Measurements from ENCODE around the gene RASA2. TPM values are rescaled to one million over a fixed set of nuclear protein-coding genes. Genes with fewer than 3 reads are reported as not detected.

The RASA2 gene
- total and polyA plus RNA-seq, 2 of the 8 experiments (the other 6 are each of a cell fraction or from before 2014, with no cell fraction given) = 3.5 to 15.9 TPM

DNA sequence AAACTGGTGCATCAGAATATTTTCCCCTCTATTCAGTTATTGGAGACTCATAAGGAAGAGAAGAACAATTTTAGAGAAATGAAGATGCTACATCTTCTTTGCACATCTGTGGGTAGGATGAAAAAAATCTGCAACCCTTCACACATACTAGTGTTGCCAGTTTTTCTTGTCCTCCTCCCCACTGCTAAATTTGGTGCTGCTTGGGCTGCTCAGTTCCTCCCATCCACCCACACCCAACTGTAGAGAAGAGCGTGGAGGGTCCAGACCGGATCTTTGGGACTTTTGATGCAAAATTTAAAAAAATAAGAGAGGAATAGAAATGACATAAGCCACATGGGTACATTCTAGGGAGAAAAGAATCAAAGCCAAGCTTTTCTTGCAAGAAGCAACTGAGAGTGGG is 8.7 kb upstream of the RASA2 start:
- Histone ChIP-seq H2BK5ac (ENCODE audit: low read depth, low read length) (no peak overlapping the region), H3K4ac (replicated peaks; ENCODE audit: insufficient read length, low read depth, low read length) (no peak overlapping the region), H2BK120ac (replicated peaks; ENCODE audit: low read depth, low read length) (no peak overlapping the region), H2BK20ac (ENCODE audit: low read length) (no peak overlapping the region), H3K9me3 (ENCODE audit: insufficient read depth in 2 of 2, low read depth in 1 of 2, low read length in 1 of 2) (no peaks in the 10 kb centered on the region), H3K23ac (ENCODE audit: insufficient read length) (no peak overlapping the region), H2BK12ac (ENCODE audit: low read depth, low read length) (no peak overlapping the region), H3K79me2 (ENCODE audit: control insufficient read depth in 1 of 2, insufficient read depth in 2 of 2, low read length in 2 of 2) (no peaks in the 10 kb centered on the region), H3K27ac (ENCODE audit: low read depth, low read length) (no peak overlapping the region), H3K18ac (ENCODE audit: extremely low read depth, low read length) (no peak overlapping the region), H4K5ac (ENCODE audit: insufficient read length, low read depth, low read length) (no peak overlapping the region), H3K4me2 (ENCODE audit: insufficient read depth in 1 of 2, low read depth in 2 of 2, low read length in 2 of 2) (no peak overlapping the region), H3K9ac (replicated peaks in 1 of 4; ENCODE audit: extremely low read depth in 1 of 4, low read depth in 3 of 4, low read length in 3 of 4) (no peak overlapping the region), H3K14ac (ENCODE audit: insufficient read length) (no peak overlapping the region), H3K23me2 (ENCODE audit: low read depth, low read length) (no peaks in the 10 kb centered on the region), H4K8ac (ENCODE audit: extremely low read depth, insufficient read depth, low read length) (no peak overlapping the region), H3K79me1 (ENCODE audit: low read depth, low read length) (no peaks in the 10 kb centered on the region), H2AK5ac (ENCODE audit: low read depth, low read length) (no peak overlapping the region), H3K36me3 (ENCODE audit: control insufficient read depth in 2 of 4, insufficient read depth in 4 of 4, low read length in 3 of 4) (no peaks in the 10 kb centered on the region), H3K4me3 (ENCODE audit: extremely low read depth in 1 of 4, insufficient read depth in 2 of 4, low read depth in 3 of 4, low read length in 4 of 4) (no peak overlapping the region), H2BK15ac (ENCODE audit: low read length) (no peak overlapping the region), H2AFZ (ENCODE audit: low read length) (no peak overlapping the region), H3K4me1 (replicated peaks in 1 of 4; ENCODE audit: control insufficient read depth in 3 of 4, insufficient read depth in 4 of 4, low read length in 3 of 4) (no peaks in the 10 kb centered on the region), H3K56ac (replicated peaks; ENCODE audit: insufficient read length, low read depth, low read length) (no peak overlapping the region), H4K20me1 (replicated peaks in 1 of 2; ENCODE audit: control insufficient read depth in 1 of 2, insufficient read depth in 2 of 2, low read length in 2 of 2) (no peaks in the 10 kb centered on the region), H3K27me3 (replicated peaks in 1 of 4; ENCODE audit: control insufficient read depth in 3 of 4, extremely low read depth in 1 of 4, insufficient read depth in 3 of 4, low read length in 3 of 4) (no peaks in the 10 kb centered on the region; a peak in 1 of 7 replicates), H4K91ac (replicated peaks; ENCODE audit: insufficient read length, low read length) (no peak overlapping the region)
- WGBS, 2 experiments (ENCODE audit: extremely low coverage in 1 of 2, insufficient coverage in 1 of 2, insufficient read length in 1 of 2, insufficient replicate concordance in 2 of 2, low coverage in 1 of 2, low lambda C conversion rate in 2 of 2, missing lambda C conversion rate in 1 of 2) = 91% methylated on average over 2 of the region's 2 CpGs; no CpG with 5 or more reads in 1 of the 2 experiments
- ChIA-PET CTCF (ENCODE audit: partially characterized antibody) (interaction anchor here (1.2 to 3.0 kb wide), 3 partner anchors 46 to 173 kb away, joined by 3 to 15 read pairs (median 5); no protein-coding TSS in a partner anchor), POLR2A (ENCODE audit: partially characterized antibody) (no interaction called here)
- DNase-seq (ENCODE audit: low read depth in 1 of 2, low spot score in 2 of 2) = no peak
- no peak for FAIRE-seq
- TF ChIP-seq SUZ12 (IDR thresholded peaks at IDR 0.05; ENCODE audit: low read length) = no peak
- TF ChIP-seq, protein P1, sequence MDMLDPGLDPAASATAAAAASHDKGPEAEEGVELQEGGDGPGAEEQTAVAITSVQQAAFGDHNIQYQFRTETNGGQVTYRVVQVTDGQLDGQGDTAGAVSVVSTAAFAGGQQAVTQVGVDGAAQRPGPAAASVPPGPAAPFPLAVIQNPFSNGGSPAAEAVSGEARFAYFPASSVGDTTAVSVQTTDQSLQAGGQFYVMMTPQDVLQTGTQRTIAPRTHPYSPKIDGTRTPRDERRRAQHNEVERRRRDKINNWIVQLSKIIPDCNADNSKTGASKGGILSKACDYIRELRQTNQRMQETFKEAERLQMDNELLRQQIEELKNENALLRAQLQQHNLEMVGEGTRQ (IDR thresholded peaks at IDR 0.05; ENCODE audit: low read length) = no peak
- TF ChIP-seq RXRA (IDR thresholded peaks at IDR 0.05; ENCODE audit: insufficient read depth, low read depth, low read length) = no peak
- TF ChIP-seq TAF7 (optimal IDR thresholded peaks at IDR 0.05; ENCODE audit: borderline replicate concordance, low read depth, low read length) = no peak
- no peak for TF ChIP-seq JUN (IDR thresholded peaks at IDR 0.05; ENCODE audit: low read depth, low read length)
- no peak for TF ChIP-seq ASH2L (IDR thresholded peaks at IDR 0.05; ENCODE audit: low read length)
- no peak for TF ChIP-seq RBBP5 (IDR thresholded peaks at IDR 0.05; ENCODE audit: borderline replicate concordance, low read depth, low read length)
- no peak for TF ChIP-seq SIN3A (conservative IDR thresholded peaks at IDR 0.05 in 1 of 2, IDR thresholded peaks at IDR 0.05 in 1 of 2; ENCODE audit: low read depth in 1 of 2, low read length in 2 of 2)
- TF ChIP-seq KDM4A (IDR thresholded peaks at IDR 0.05; ENCODE audit: low read depth, low read length, severe bottlenecking) = no peak
- no peak for TF ChIP-seq SIRT6 (IDR thresholded peaks at IDR 0.05; ENCODE audit: low read length)
- no peak for TF ChIP-seq EP300 (IDR thresholded peaks at IDR 0.05; ENCODE audit: borderline replicate concordance in 1 of 2, low read depth in 2 of 2, low read length in 2 of 2)

Measured in H1 (cell line).